CD14-positive monocyte (primary cell): ENCODE data around the gene USP47. TPM values are rescaled to one million over a fixed set of nuclear protein-coding genes. Genes with fewer than 3 reads are reported as not detected.

ENCODE experiments used
- DNase-seq, 3 donors: peaks; one replicate each; pipeline ENCODE4 v3.0.0-alpha.2; 2011 to 2022
- H2AFZ ChIP-seq: 2 replicates; pipeline ENCODE4 v1.6.0; 2012; ENCODE audit warnings: mild to moderate bottlenecking, low read depth, low read length, inconsistent platforms; ENCODE audit not compliant: insufficient read depth, poor library complexity, severe bottlenecking
- H3K27ac ChIP-seq, 2 donors: 1 replicate in 1 of 2; 2 replicates in 1 of 2; pipeline ENCODE4 v1.5.1; 2012 to 2013; ENCODE audit warnings: low read length in 2 of 2, control low read depth in 1 of 2, inconsistent platforms in 1 of 2, low read depth in 1 of 2, mild to moderate bottlenecking in 1 of 2
- H3K27me3 ChIP-seq, 2 donors: one replicate each; pipeline versions ENCODE4 v1.6.0 to v1.6.1; 2011 to 2013; ENCODE audit warnings: low read length in 2 of 2; ENCODE audit not compliant: control insufficient read depth in 2 of 2, insufficient read depth in 2 of 2
- H3K36me3 ChIP-seq, 2 donors: replicated peaks in 1 of 2; 1 replicate in 1 of 2; 2 replicates in 1 of 2; pipeline versions ENCODE4 v1.5.1 to v1.6.1; 2012 to 2013; ENCODE audit warnings: low read length in 2 of 2, control low read depth in 1 of 2, inconsistent platforms in 1 of 2, mild to moderate bottlenecking in 1 of 2; ENCODE audit not compliant: insufficient read depth in 2 of 2, control insufficient read depth in 1 of 2
- H3K4me1 ChIP-seq, 2 donors: 1 replicate in 1 of 2; 2 replicates in 1 of 2; pipeline versions ENCODE4 v1.5.1 to v1.6.1; 2012 to 2013; ENCODE audit warnings: low read length in 2 of 2, control low read depth in 1 of 2, inconsistent platforms in 1 of 2, mild to moderate bottlenecking in 1 of 2, moderate library complexity in 1 of 2; ENCODE audit not compliant: insufficient read depth in 2 of 2, control insufficient read depth in 1 of 2
- H3K4me2 ChIP-seq: replicated peaks from 2 replicates; pipeline ENCODE3; 2012; ENCODE audit warnings: low read length, moderate library complexity, mild to moderate bottlenecking; ENCODE audit not compliant: poor library complexity, severe bottlenecking; ENCODE audit errors: extremely low read depth
- H3K4me3 ChIP-seq, 3 experiments: fragments of 200-600 bp in 1 of 3; sonication (generic) in 1 of 3; replicated peaks in 1 of 3; 1 replicate in 2 of 3; 2 replicates in 1 of 3; pipeline ENCODE4 v1.5.1; 2011 to 2013; ENCODE audit warnings: low read length in 3 of 3, mild to moderate bottlenecking in 3 of 3, control low read depth in 2 of 3, low read depth in 2 of 3, inconsistent platforms in 1 of 3, moderate library complexity in 1 of 3
- H3K79me2 ChIP-seq: 2 replicates; pipeline ENCODE4 v1.6.0; 2012; ENCODE audit warnings: mild to moderate bottlenecking, control low read depth, inconsistent platforms, low read length, moderate library complexity; ENCODE audit not compliant: insufficient read depth
- H3K9ac ChIP-seq: 2 replicates; pipeline ENCODE4 v1.6.0; 2017; ENCODE audit warnings: low read length, mild to moderate bottlenecking; ENCODE audit not compliant: insufficient read depth, poor library complexity, severe bottlenecking
- H3K9me3 ChIP-seq, 2 donors: replicated peaks in 1 of 2; 1 replicate in 1 of 2; 2 replicates in 1 of 2; pipeline versions ENCODE4 v1.5.1 to v1.6.1; 2012 to 2013; ENCODE audit warnings: low read length in 2 of 2, control low read depth in 1 of 2; ENCODE audit not compliant: control insufficient read depth in 1 of 2, insufficient read depth in 1 of 2
- H4K20me1 ChIP-seq: 2 replicates; pipeline ENCODE4 v1.6.0; 2012; ENCODE audit warnings: mild to moderate bottlenecking, low read length, control low read depth, moderate library complexity; ENCODE audit not compliant: insufficient read depth
- H3K27ac Mint-ChIP-seq, 7 donors: one replicate each; pipeline ENCODE4 v1.8.0; 2020; ENCODE audit warnings: mild to moderate bottlenecking in 7 of 7, mixed read lengths in 7 of 7, moderate library complexity in 6 of 7, inconsistent platforms in 2 of 7
- H3K27me3 Mint-ChIP-seq, 3 donors: one replicate each; pipeline ENCODE4 v1.8.0; 2021 to 2022; ENCODE audit warnings: low read depth in 3 of 3, mild to moderate bottlenecking in 3 of 3, mixed read lengths in 3 of 3, moderate library complexity in 3 of 3, inconsistent platforms in 1 of 3
- H3K36me3 Mint-ChIP-seq, 2 donors: one replicate each; pipeline ENCODE4 v1.8.0; 2020; ENCODE audit warnings: mixed read lengths in 2 of 2, inconsistent platforms in 1 of 2, mild to moderate bottlenecking in 1 of 2
- H3K4me1 Mint-ChIP-seq: one replicate; pipeline ENCODE4 v1.8.0; 2020; ENCODE audit warnings: mild to moderate bottlenecking, mixed read lengths
- H3K4me3 Mint-ChIP-seq, 2 donors: one replicate each; pipeline ENCODE4 v1.8.0; 2020; ENCODE audit warnings: mild to moderate bottlenecking in 2 of 2, mixed read lengths in 2 of 2, moderate library complexity in 1 of 2
- H3K9me3 Mint-ChIP-seq, 7 donors: one replicate each; pipeline ENCODE4 v1.8.0; 2020 to 2022; ENCODE audit warnings: mixed read lengths in 7 of 7, mild to moderate bottlenecking in 6 of 7, moderate library complexity in 6 of 7, inconsistent platforms in 2 of 7
- WGBS: methylation state at CpG from one replicate; pipeline ENCODE4 v1.1.5; 2013; ENCODE audit warnings: missing lambda C conversion rate; ENCODE audit not compliant: insufficient coverage; 5-methylcytosine and 5-hydroxymethylcytosine counted together
- intact Hi-C, 2 donors: fragments of 100-400 bp; cut with micrococcal nuclease; formaldehyde crosslinking; loops; one replicate each; pipeline versions ENCODE4 v1.15.0 to v1.15.1; 2023
- polyA plus RNA-seq, 3 donors: library from polyadenylated mRNA; depleted of rRNA in 1 of 3; unstranded in 2 of 3; stranded (reverse) in 1 of 3; fragments of 300-500 nt in 2 of 3; fragments of >200 nt in 1 of 3; fragmentation: Illumina TruSeq in 2 of 3; gene quantifications; 1 replicate in 2 of 3; 2 replicates in 1 of 3; pipeline ENCODE4 v1.2.3, GENCODE V29; 2012 to 2021
- TF ChIP-seq, protein P1 (sequence below): fragments of 200-600 bp; IDR thresholded peaks from one replicate; pipeline ENCODE4 v1.8.0; 2022; ENCODE audit warnings: antibody characterized with exemption, mild to moderate bottlenecking

The USP47 gene
- polyA plus RNA-seq, 3 donors: 8.1 to 17.5 (median 10.5) TPM

DNA sequence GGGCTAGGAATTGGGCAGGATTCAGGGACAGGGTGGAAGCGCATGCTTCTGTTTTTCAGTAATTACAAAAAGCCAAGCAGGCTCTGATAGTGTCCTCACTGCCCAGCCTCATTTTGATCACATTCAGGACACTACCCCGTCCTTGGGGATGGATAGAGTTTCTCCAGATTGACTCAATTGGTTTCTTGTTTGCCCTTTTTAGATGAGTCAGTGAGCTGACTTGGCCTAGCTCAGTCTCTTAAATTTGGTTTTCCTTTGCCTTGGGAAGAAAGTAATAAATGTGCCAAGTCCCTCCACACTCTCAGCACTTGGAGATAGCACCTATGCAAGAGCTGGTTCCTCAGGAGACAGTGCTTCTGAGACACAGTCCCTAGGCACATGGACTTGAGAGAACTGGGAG is 141.2 kb downstream of the USP47 start:
- intact Hi-C loops: no loop called here
- no peaks in the 10 kb centered on the region for H4K20me1 ChIP-seq
- no peak overlapping the region for H3K9ac ChIP-seq
- no peak overlapping the region for H3K27ac ChIP-seq
- no CpG with 5 or more reads among the region's 2 CpGs for WGBS
- Mint-ChIP-seq H3K4me3 (no peak overlapping the region), H3K36me3 (no peaks in the 10 kb centered on the region), H3K27ac (no peak overlapping the region), H3K9me3 (peaks cover 0 to 11% (median 3%) of the 10 kb centered on the region in 7 donors), H3K27me3 (peaks cover 0 to 4% (median 0%) of the 10 kb centered on the region in 3 donors), H3K4me1 (peaks cover 7% of the 10 kb centered on the region)
- no peak overlapping the region for H3K4me2 ChIP-seq
- H3K4me1 ChIP-seq: no peaks in the 10 kb centered on the region
- TF ChIP-seq, protein P1, sequence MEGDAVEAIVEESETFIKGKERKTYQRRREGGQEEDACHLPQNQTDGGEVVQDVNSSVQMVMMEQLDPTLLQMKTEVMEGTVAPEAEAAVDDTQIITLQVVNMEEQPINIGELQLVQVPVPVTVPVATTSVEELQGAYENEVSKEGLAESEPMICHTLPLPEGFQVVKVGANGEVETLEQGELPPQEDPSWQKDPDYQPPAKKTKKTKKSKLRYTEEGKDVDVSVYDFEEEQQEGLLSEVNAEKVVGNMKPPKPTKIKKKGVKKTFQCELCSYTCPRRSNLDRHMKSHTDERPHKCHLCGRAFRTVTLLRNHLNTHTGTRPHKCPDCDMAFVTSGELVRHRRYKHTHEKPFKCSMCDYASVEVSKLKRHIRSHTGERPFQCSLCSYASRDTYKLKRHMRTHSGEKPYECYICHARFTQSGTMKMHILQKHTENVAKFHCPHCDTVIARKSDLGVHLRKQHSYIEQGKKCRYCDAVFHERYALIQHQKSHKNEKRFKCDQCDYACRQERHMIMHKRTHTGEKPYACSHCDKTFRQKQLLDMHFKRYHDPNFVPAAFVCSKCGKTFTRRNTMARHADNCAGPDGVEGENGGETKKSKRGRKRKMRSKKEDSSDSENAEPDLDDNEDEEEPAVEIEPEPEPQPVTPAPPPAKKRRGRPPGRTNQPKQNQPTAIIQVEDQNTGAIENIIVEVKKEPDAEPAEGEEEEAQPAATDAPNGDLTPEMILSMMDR: no peak
- H3K36me3 ChIP-seq: no peaks in the 10 kb centered on the region
- H3K4me3 ChIP-seq: no peak overlapping the region
- no peaks in the 10 kb centered on the region for H3K79me2 ChIP-seq
- no peak for DNase-seq
- H3K9me3 ChIP-seq: peaks cover 0 to 7% of the 10 kb centered on the region in 2 donors
- no peaks in the 10 kb centered on the region for H3K27me3 ChIP-seq
- no peak overlapping the region for H2AFZ ChIP-seq

DNA sequence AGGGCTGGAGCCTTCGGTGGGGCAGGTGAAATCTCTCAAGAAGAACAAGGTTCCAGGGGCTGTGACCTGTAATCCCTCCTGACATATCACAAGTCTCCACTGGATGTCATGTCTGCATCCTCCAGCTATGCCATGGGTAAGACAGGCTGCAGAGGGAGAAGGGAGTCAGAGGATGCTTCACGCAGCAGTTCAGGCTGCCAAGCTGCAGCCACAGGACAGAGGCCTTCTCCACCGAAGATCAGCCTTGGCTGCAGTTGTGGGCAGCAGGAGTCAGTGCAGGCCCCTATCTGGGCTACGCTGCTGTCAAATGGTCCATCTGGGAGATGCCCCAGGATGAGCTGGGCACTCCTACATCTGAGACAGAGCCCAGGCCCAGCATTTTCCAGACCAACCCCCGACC is 141.7 kb downstream of the USP47 start:
- H4K20me1 ChIP-seq: no peaks in the 10 kb centered on the region
- H2AFZ ChIP-seq: no peak overlapping the region
- WGBS: 73% methylated on average over 4 of the region's 5 CpGs
- intact Hi-C loops: no loop called here
- TF ChIP-seq, protein P1: no peak
- H3K9ac ChIP-seq: no peak overlapping the region
- Mint-ChIP-seq H3K4me1 (peaks cover 5% of the 10 kb centered on the region), H3K36me3 (no peaks in the 10 kb centered on the region), H3K9me3 (peaks cover 0 to 7% (median 2%) of the 10 kb centered on the region in 7 donors), H3K27ac (no peak overlapping the region), H3K4me3 (no peak overlapping the region), H3K27me3 (peaks cover 0 to 4% (median 0%) of the 10 kb centered on the region in 3 donors)
- H3K27ac ChIP-seq: no peak overlapping the region
- no peaks in the 10 kb centered on the region for H3K79me2 ChIP-seq
- no peak overlapping the region for H3K4me2 ChIP-seq
- H3K27me3 ChIP-seq: no peaks in the 10 kb centered on the region
- DNase-seq: no peak
- peaks cover 0 to 7% of the 10 kb centered on the region in 2 donors for H3K9me3 ChIP-seq
- no peaks in the 10 kb centered on the region for H3K36me3 ChIP-seq
- no peaks in the 10 kb centered on the region for H3K4me1 ChIP-seq
- no peak overlapping the region for H3K4me3 ChIP-seq
